Natural killer cell (primary cell): ENCODE results near the gene DTNB. TPM values are rescaled to one million over a fixed set of nuclear protein-coding genes. Genes with fewer than 3 reads are reported as not detected.

Experiments used
- ATAC-seq, 3 donors: fragments of 150-1000 bp in 2 of 3; fragments of 200-7000 bp in 1 of 3; cut with Tn5 transposase; 1 replicate in 1 of 3; 2 replicates in 2 of 3; pipeline ENCODE4 v1.10.0; 2021; ENCODE audit warnings: mild to moderate bottlenecking in 2 of 3, moderate library complexity in 2 of 3
- DNase-seq, 2 donors: peaks; one replicate each; pipeline versions ENCODE4 v3.0.0 to v3.0.0-alpha.2; 2013 to 2021; ENCODE audit warnings: mixed read lengths in 1 of 2
- H3K27ac ChIP-seq: one replicate; pipeline ENCODE4 v1.5.1; 2013; ENCODE audit warnings: mild to moderate bottlenecking, low read length
- H3K27me3 ChIP-seq: one replicate; pipeline ENCODE4 v1.6.1; 2013; ENCODE audit warnings: low read length; ENCODE audit not compliant: control insufficient read depth, insufficient read depth
- H3K36me3 ChIP-seq: one replicate; pipeline ENCODE4 v1.6.1; 2013; ENCODE audit warnings: low read length; ENCODE audit not compliant: control insufficient read depth, insufficient read depth
- H3K4me1 ChIP-seq: one replicate; pipeline ENCODE4 v1.6.1; 2013; ENCODE audit warnings: low read length; ENCODE audit not compliant: control insufficient read depth, insufficient read depth
- H3K4me3 ChIP-seq: one replicate; pipeline ENCODE4 v1.5.1; 2013; ENCODE audit warnings: low read length
- H3K9me3 ChIP-seq: one replicate; pipeline ENCODE4 v1.6.1; 2013; ENCODE audit warnings: low read length; ENCODE audit not compliant: control insufficient read depth, insufficient read depth
- H3K27ac Mint-ChIP-seq, 2 donors: one replicate each; pipeline ENCODE4 v1.8.0; 2022; ENCODE audit warnings: mild to moderate bottlenecking in 2 of 2, mixed read lengths in 2 of 2, moderate library complexity in 1 of 2
- H3K27me3 Mint-ChIP-seq, 2 donors: one replicate each; pipeline ENCODE4 v1.8.0; 2022; ENCODE audit warnings: low read depth in 2 of 2, mixed read lengths in 2 of 2
- H3K36me3 Mint-ChIP-seq: one replicate; pipeline ENCODE4 v1.8.0; 2022; ENCODE audit warnings: mixed read lengths
- H3K4me1 Mint-ChIP-seq, 2 donors: one replicate each; pipeline ENCODE4 v1.8.0; 2022; ENCODE audit warnings: mixed read lengths in 2 of 2
- H3K4me3 Mint-ChIP-seq: one replicate; pipeline ENCODE4 v1.8.0; 2022; ENCODE audit warnings: mild to moderate bottlenecking, moderate library complexity, mixed read lengths
- H3K9me3 Mint-ChIP-seq, 2 donors: one replicate each; pipeline ENCODE4 v1.8.0; 2022; ENCODE audit warnings: mixed read lengths in 2 of 2
- WGBS: methylation state at CpG from one replicate; pipeline ENCODE4 v1.1.7; 2013; ENCODE audit warnings: missing lambda C conversion rate; ENCODE audit not compliant: insufficient coverage; 5-methylcytosine and 5-hydroxymethylcytosine counted together
- intact Hi-C: fragments of 100-400 bp; cut with micrococcal nuclease; formaldehyde crosslinking; loops from one replicate; pipeline ENCODE4 v1.14.2; 2022
- total RNA-seq, 4 donors: library from RNA; stranded (reverse); fragments of 120-200 nt in 1 of 4; gene quantifications; one replicate each; pipeline versions ENCODE4 v1.2.3 to v1.2.4, GENCODE V29; 2013 to 2022
- TF ChIP-seq, protein P1 (sequence below): fragments of 200-600 bp; IDR thresholded peaks from one replicate; pipeline ENCODE4 v1.8.0; 2022; ENCODE audit warnings: antibody characterized with exemption

DTNB gene
- total RNA-seq, 3 donors from 2014 or later (not counting 1 experiment from before 2014, with no cell fraction given): 20.8 to 33.7 (median 23.6) TPM

- TF ChIP-seq, protein P1, sequence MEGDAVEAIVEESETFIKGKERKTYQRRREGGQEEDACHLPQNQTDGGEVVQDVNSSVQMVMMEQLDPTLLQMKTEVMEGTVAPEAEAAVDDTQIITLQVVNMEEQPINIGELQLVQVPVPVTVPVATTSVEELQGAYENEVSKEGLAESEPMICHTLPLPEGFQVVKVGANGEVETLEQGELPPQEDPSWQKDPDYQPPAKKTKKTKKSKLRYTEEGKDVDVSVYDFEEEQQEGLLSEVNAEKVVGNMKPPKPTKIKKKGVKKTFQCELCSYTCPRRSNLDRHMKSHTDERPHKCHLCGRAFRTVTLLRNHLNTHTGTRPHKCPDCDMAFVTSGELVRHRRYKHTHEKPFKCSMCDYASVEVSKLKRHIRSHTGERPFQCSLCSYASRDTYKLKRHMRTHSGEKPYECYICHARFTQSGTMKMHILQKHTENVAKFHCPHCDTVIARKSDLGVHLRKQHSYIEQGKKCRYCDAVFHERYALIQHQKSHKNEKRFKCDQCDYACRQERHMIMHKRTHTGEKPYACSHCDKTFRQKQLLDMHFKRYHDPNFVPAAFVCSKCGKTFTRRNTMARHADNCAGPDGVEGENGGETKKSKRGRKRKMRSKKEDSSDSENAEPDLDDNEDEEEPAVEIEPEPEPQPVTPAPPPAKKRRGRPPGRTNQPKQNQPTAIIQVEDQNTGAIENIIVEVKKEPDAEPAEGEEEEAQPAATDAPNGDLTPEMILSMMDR: no peak
- Mint-ChIP-seq H3K4me1 (peaks cover 8 to 23% of the 10 kb centered on the region in 2 donors), H3K9me3 (peaks cover 0 to 2% of the 10 kb centered on the region in 2 donors), H3K27me3 (no peaks in the 10 kb centered on the region), H3K4me3 (no peak overlapping the region), H3K27ac (no peak overlapping the region), H3K36me3 (no peaks in the 10 kb centered on the region)
- Histone ChIP-seq H3K9me3 (no peaks in the 10 kb centered on the region), H3K4me1 (peaks cover 14% of the 10 kb centered on the region), H3K27ac (peak overlapping the region; percentile 68), H3K27me3 (no peaks in the 10 kb centered on the region), H3K4me3 (no peak overlapping the region), H3K36me3 (no peaks in the 10 kb centered on the region)
- intact Hi-C loops: no loop called here
- DNase-seq (no peak), ATAC-seq (no peak)
- WGBS: 89% methylated on average over 12 of the region's 13 CpGs
Measured at GRCh38 chr2:25418944-25419677, 254.3 kb downstream of the DTNB start.

- intact Hi-C loops: no loop called here
- no peaks in the 10 kb centered on the region for H3K36me3 Mint-ChIP-seq
- DNase-seq (no peak), ATAC-seq (no peak)
- peaks cover 8 to 23% of the 10 kb centered on the region in 2 donors for H3K4me1 Mint-ChIP-seq
- H3K36me3 ChIP-seq: no peaks in the 10 kb centered on the region
- 91% methylated on average over 5 of the region's 6 CpGs for WGBS
- H3K9me3 Mint-ChIP-seq: peaks cover 0 to 2% of the 10 kb centered on the region in 2 donors
- peak overlapping the region in 1 of 2 donors; percentile 14 for H3K27ac Mint-ChIP-seq
- H3K9me3 ChIP-seq: no peaks in the 10 kb centered on the region
- TF ChIP-seq, protein P1: no peak
- H3K27me3 ChIP-seq: no peaks in the 10 kb centered on the region
- H3K27ac ChIP-seq: peak overlapping the region; percentile 68
- H3K4me1 ChIP-seq: peaks cover 14% of the 10 kb centered on the region
- H3K4me3 Mint-ChIP-seq: no peak overlapping the region
- no peak overlapping the region for H3K4me3 ChIP-seq
- no peaks in the 10 kb centered on the region for H3K27me3 Mint-ChIP-seq
Measured at GRCh38 chr2:25417715-25418369, 255.5 kb downstream of the DTNB start.

GRCh38 chr2:25416674-25417073 lies 256.7 kb downstream of the DTNB start:
- no peaks in the 10 kb centered on the region for H3K27me3 Mint-ChIP-seq
- no peak for DNase-seq
- H3K36me3 Mint-ChIP-seq: no peaks in the 10 kb centered on the region
- intact Hi-C loops: no loop called here
- no peak for ATAC-seq
- TF ChIP-seq, protein P1: no peak
- Histone ChIP-seq H3K4me1 (peaks cover 12% of the 10 kb centered on the region), H3K4me3 (no peak overlapping the region), H3K9me3 (no peaks in the 10 kb centered on the region), H3K27ac (no peak overlapping the region), H3K36me3 (no peaks in the 10 kb centered on the region), H3K27me3 (no peaks in the 10 kb centered on the region)
- H3K4me3 Mint-ChIP-seq: no peak overlapping the region
- no peak overlapping the region for H3K27ac Mint-ChIP-seq
- peaks cover 15 to 30% of the 10 kb centered on the region in 2 donors for H3K4me1 Mint-ChIP-seq
- 68% methylated on average over 3 of the region's 3 CpGs for WGBS
- peaks cover 0 to 2% of the 10 kb centered on the region in 2 donors for H3K9me3 Mint-ChIP-seq
